Measurements from ENCODE around the gene PDK3.
A peak's percentile ranks its signal among the peaks of the same experiment; 100 is the strongest.

PDK3 gene

GRCh38 chrX:24464836-24465531, at the start of gene PDK3:
TSS of gene PDK3 (plus strand) at chrX:24465286. CDS start at chrX:24465456, 170 bp downstream.
- DNase-seq: peak; percentile 51

- no peak for DNase-seq
Observed at GRCh38 chrX:24415921-24416320, 49.2 kb upstream of the PDK3 start.

GRCh38 chrX:24423960-24424359, 41.1 kb upstream of the PDK3 start:
- DNase-seq: no peak

- no peak for DNase-seq
Observed at GRCh38 chrX:24424948-24425347, 40.1 kb upstream of the PDK3 start.

GRCh38 chrX:24425806-24426205, 39.3 kb upstream of the PDK3 start:
- DNase-seq: no peak

- DNase-seq: no peak
Observed at GRCh38 chrX:24426340-24426913, 38.7 kb upstream of the PDK3 start.

- no peak for DNase-seq
Observed at GRCh38 chrX:24426921-24427746, 38.0 kb upstream of the PDK3 start.

- DNase-seq: no peak
Observed at GRCh38 chrX:24427747-24428019, 37.4 kb upstream of the PDK3 start.

- DNase-seq: no peak
Observed at GRCh38 chrX:24428516-24428915, 36.6 kb upstream of the PDK3 start.

- DNase-seq: no peak
Observed at GRCh38 chrX:24435060-24435459, 30.0 kb upstream of the PDK3 start.

GRCh38 chrX:24443918-24444317, 21.2 kb upstream of the PDK3 start:
- no peak for DNase-seq

GRCh38 chrX:24444645-24445044, 20.4 kb upstream of the PDK3 start:
- DNase-seq: no peak

- DNase-seq: no peak
Observed at GRCh38 chrX:24448762-24449250, 16.3 kb upstream of the PDK3 start.

- no peak for DNase-seq
Observed at GRCh38 chrX:24463077-24463476, 2.0 kb upstream of the PDK3 start.

- no peak for DNase-seq
Observed at GRCh38 chrX:24464498-24464835, 619 bp upstream of the PDK3 start.

GRCh38 chrX:24465532-24465865, 413 bp downstream of the PDK3 start:
- DNase-seq: no peak

GRCh38 chrX:24466025-24466424, 939 bp downstream of the PDK3 start:
- no peak for DNase-seq

GRCh38 chrX:24468245-24468644, 3.2 kb downstream of the PDK3 start:
- no peak for DNase-seq

GRCh38 chrX:24471808-24472207, 6.7 kb downstream of the PDK3 start:
- no peak for DNase-seq

GRCh38 chrX:24475480-24475879, 10.4 kb downstream of the PDK3 start:
- DNase-seq: no peak

- DNase-seq: no peak
Observed at GRCh38 chrX:24478509-24478908, 13.4 kb downstream of the PDK3 start.

GRCh38 chrX:24479924-24480323, 14.8 kb downstream of the PDK3 start:
- no peak for DNase-seq

GRCh38 chrX:24480400-24480865, 15.3 kb downstream of the PDK3 start:
- DNase-seq: no peak

GRCh38 chrX:24482823-24483415, 17.8 kb downstream of the PDK3 start:
- DNase-seq: no peak

Measured in GOT3 (cell line).